Adrenal gland (tissue), 5 donors: ENCODE data around the gene DYSF.

ENCODE experiments used
- POLR2A ChIP-seq, 2 donors: fragments of 450-650 bp; IDR thresholded peaks; one replicate each; pipeline ENCODE4 v1.6.1; 2017; ENCODE audit warnings: antibody characterized with exemption in 2 of 2, mild to moderate bottlenecking in 2 of 2, moderate library complexity in 1 of 2
- TF ChIP-seq, protein P1 (sequence below), 6 experiments: fragments of 450-650 bp in 4 of 6; fragments of 200-600 bp in 2 of 6; sonication (generic) in 1 of 6; IDR thresholded peaks; 1 replicate in 5 of 6; 2 replicates in 1 of 6; pipeline versions ENCODE4 v1.5.1 to v1.8.0; 2016 to 2021; ENCODE audit warnings: antibody characterized with exemption in 6 of 6, mild to moderate bottlenecking in 2 of 6, moderate library complexity in 1 of 6
- donor health status: DM: no; HTN: no; CAD: no.

- TF ChIP-seq, protein P1, sequence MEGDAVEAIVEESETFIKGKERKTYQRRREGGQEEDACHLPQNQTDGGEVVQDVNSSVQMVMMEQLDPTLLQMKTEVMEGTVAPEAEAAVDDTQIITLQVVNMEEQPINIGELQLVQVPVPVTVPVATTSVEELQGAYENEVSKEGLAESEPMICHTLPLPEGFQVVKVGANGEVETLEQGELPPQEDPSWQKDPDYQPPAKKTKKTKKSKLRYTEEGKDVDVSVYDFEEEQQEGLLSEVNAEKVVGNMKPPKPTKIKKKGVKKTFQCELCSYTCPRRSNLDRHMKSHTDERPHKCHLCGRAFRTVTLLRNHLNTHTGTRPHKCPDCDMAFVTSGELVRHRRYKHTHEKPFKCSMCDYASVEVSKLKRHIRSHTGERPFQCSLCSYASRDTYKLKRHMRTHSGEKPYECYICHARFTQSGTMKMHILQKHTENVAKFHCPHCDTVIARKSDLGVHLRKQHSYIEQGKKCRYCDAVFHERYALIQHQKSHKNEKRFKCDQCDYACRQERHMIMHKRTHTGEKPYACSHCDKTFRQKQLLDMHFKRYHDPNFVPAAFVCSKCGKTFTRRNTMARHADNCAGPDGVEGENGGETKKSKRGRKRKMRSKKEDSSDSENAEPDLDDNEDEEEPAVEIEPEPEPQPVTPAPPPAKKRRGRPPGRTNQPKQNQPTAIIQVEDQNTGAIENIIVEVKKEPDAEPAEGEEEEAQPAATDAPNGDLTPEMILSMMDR (IDR thresholded peaks at IDR 0.05) = no peak
- TF ChIP-seq POLR2A (IDR thresholded peaks at IDR 0.05) = no peak
Measured at GRCh38 chr2:71422786-71423185, 30.6 kb upstream of the DYSF start.
